HFF-Myc (cell line): Measurements from ENCODE around the gene NRIP3.

Experiments
- DNase-seq: peaks from one replicate; pipeline ENCODE4 v3.0.0-alpha.2; 2011; ENCODE audit warnings: low read depth; ENCODE audit errors: extremely low read depth
- H3K4me3 ChIP-seq: replicated peaks from 2 replicates; pipeline ENCODE4 v1.5.1; 2011; ENCODE audit warnings: low read depth, mild to moderate bottlenecking, control low read depth, low read length
- TF ChIP-seq, protein P1 (sequence below): IDR thresholded peaks from 2 replicates; pipeline ENCODE4 v1.5.1; 2012; ENCODE audit warnings: mild to moderate bottlenecking, low read depth, low read length, control low read depth; ENCODE audit errors: missing control alignments

NRIP3 gene

DNA sequence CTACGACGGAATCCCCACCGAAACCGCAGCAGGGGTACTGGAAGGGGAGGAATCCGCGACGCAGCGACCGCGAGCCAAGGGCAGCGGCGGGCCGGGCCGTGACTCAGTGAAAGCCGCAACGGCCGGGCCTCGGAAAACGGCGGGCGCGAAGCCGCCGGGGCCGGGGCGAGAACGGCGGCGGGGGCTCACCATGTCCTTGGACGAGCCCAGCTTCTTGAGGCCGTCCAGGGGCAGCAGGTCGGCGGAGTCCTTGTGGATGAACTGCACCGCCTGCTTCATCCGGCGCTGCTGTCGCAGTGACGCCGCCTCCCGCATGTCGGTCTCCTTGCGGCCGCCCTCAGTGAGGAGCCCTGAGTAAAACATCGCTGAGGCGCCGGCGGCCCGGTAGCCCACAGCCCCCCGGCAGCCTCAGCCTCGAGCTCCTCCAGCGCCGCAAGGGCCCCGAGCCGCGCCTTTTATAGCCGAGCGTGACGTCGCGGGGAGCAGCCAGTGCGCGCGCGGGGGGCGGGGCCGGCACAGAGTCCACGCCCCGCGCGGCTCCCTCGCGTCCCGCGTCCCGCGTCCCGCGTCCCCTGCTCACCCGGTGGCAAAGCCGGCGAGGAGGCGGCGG, at the start of gene NRIP3:
Gene NRIP3, minus strand, starts transcription at position 429 of the 610 bp plus-strand sequence. Its CDS starts 66 bp downstream, at position 363.
- peak within 1 kb of the TSS; percentile 42 for H3K4me3 ChIP-seq
- no peak for DNase-seq

DNA sequence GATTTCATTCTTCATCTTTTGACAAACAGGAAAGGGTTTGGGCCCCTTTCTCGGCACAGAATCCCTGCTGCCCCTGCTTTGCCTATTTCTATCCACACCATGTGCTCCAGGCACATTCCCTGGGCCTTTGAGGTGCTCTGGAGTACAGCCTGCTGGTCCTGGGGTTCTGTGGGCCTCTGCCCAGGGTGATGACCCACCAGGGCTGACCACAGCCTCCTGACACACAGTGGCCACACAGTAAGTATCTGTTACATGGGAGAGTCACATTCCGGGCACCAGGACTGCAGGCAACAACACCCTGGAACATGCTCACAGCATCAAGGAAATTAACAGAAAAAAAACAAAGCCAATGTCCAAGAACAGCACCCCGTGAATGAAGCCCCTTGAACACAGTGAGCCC, 48.5 kb upstream of the NRIP3 start:
- TF ChIP-seq, protein P1, sequence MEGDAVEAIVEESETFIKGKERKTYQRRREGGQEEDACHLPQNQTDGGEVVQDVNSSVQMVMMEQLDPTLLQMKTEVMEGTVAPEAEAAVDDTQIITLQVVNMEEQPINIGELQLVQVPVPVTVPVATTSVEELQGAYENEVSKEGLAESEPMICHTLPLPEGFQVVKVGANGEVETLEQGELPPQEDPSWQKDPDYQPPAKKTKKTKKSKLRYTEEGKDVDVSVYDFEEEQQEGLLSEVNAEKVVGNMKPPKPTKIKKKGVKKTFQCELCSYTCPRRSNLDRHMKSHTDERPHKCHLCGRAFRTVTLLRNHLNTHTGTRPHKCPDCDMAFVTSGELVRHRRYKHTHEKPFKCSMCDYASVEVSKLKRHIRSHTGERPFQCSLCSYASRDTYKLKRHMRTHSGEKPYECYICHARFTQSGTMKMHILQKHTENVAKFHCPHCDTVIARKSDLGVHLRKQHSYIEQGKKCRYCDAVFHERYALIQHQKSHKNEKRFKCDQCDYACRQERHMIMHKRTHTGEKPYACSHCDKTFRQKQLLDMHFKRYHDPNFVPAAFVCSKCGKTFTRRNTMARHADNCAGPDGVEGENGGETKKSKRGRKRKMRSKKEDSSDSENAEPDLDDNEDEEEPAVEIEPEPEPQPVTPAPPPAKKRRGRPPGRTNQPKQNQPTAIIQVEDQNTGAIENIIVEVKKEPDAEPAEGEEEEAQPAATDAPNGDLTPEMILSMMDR = no peak
- H3K4me3 ChIP-seq = no peak overlapping the region
- DNase-seq = no peak

More for the DNA sequence above, at the start of gene NRIP3:
- TF ChIP-seq, protein P1 = no peak

DNA sequence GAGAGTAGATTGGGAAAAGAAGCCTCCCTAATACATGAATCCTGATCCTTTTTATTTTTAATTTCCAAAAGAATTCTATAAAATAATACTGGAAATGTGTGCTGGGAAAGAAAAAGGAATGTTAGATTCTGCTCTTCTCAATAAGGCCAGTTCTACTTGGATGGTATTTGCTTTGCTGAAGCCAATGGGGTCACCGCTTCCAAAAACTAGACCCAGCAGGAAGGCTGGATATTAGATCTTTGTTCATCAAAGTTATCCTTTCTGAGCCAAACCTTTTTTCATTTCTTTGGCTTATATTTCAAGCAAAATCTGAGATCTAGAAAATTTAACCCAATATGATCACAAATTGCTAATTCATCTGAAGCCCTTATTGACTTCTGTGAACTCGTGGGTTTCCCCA, 46.2 kb upstream of the NRIP3 start:
- TF ChIP-seq, protein P1 = no peak
- DNase-seq = no peak

DNA sequence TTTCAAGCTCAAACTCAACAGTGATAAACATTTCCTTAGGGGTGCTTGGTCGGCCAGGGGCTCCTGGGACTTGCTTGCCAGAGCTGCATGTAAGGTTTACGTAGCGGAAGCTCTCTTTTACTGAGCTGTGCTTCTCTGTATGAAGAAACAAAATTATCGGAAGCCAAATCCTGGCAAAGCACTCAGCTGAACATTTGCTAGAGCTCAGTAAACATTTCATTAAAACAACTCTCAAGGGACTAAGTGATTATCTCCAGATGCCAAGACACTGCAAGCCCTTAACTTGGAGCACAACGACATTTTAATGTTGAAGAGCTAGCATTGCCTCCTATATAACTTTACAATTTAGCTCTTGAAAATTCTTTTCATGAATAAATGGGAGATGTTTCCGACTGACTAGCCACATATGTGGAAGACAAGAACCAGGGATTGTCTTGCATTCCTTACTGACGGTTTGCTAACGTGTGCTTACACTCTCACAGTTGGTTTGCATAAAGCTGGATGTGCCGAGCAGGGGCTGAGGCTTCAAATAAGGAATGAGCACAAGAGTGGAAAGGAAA, 44.2 kb upstream of the NRIP3 start:
- no peak overlapping the region for H3K4me3 ChIP-seq
- no peak for DNase-seq
- TF ChIP-seq, protein P1 = no peak

More for the DNA sequence above, 46.2 kb upstream of the NRIP3 start:
- H3K4me3 ChIP-seq = no peak overlapping the region

DNA sequence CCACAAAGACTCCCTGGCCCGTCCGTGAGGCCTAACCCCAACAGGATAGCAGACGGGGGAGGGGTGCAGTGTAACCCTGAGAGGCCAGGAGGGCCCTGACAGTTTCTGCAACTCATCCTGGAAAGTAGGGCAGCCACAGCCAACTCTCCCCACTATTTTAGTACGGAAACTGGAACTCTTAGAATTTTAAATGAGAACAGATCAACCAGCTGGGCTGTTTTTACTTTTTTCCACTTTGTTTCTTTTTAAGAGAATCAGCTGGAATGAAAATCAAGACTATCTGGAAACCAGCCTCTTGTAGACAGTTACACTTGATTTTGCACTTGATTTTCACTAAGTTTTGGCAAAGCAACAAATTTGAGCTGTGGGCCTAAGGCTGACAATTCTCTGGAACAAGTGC, 42.7 kb upstream of the NRIP3 start:
- H3K4me3 ChIP-seq = no peak overlapping the region
- TF ChIP-seq, protein P1 = no peak
- no peak for DNase-seq

DNA sequence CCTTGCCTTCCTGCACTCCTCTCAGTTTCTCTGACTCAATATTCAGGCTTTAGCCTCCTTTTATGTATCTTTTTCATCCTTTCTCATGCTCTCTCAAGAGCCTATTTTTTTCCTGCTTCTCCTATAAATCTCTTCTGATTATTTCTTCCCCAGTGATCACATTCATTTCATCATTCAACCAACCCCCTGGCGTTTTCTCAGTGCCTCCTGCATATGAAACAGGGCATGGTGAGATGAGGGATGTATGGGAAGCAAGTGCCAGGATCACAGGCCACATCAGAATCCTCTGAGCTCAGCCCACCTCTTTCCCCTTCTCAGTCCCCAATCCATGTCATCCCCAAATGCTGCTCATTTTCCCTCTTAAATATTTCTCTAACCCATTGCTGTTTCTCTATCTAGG, 38.7 kb upstream of the NRIP3 start:
- TF ChIP-seq, protein P1 = no peak
- DNase-seq = no peak
- no peak overlapping the region for H3K4me3 ChIP-seq
